Neural cell (in vitro differentiated cells): ENCODE measurements around the gene CDR2. TPM values are rescaled to one million over a fixed set of nuclear protein-coding genes. Genes with fewer than 3 reads are reported as not detected.
A peak's percentile ranks its signal among the peaks of the same experiment; 100 is the strongest.

Experiments used
- H2AFZ ChIP-seq: fragments of 200-600, 300-800 bp; sonication (generic), shearing (Covaris generic); 2 replicates; pipeline ENCODE4 v1.6.0; 2014; ENCODE audit warnings: low read depth, mild to moderate bottlenecking, antibody characterized with exemption, low read length, moderate library complexity
- H3F3A ChIP-seq: fragments of 200-600 bp; shearing (Covaris generic); 2 replicates; pipeline ENCODE4 v1.6.1; 2016; ENCODE audit warnings: mild to moderate bottlenecking, moderate library complexity, mixed read lengths, antibody characterized with exemption, low read length; ENCODE audit not compliant: insufficient read depth, poor library complexity, severe bottlenecking
- H3K27ac ChIP-seq: fragments of 200-600, 300-800 bp; sonication (generic), shearing (Covaris generic); 2 replicates; pipeline ENCODE4 v1.5.1; 2014; ENCODE audit warnings: mild to moderate bottlenecking, low read length, moderate library complexity
- H3K27me3 ChIP-seq: fragments of 300-800, 200-600 bp; sonication (generic), shearing (Covaris generic); 2 replicates; pipeline ENCODE4 v1.6.0; 2014; ENCODE audit warnings: mild to moderate bottlenecking, low read depth, low read length, moderate library complexity; ENCODE audit not compliant: insufficient read depth
- H3K36me3 ChIP-seq: fragments of 300-800, 200-600 bp; sonication (generic), shearing (Covaris generic); 2 replicates; pipeline ENCODE4 v1.5.1; 2014; ENCODE audit warnings: mild to moderate bottlenecking, antibody characterized with exemption, low read length, moderate library complexity; ENCODE audit not compliant: insufficient read depth
- H3K4me2 ChIP-seq: fragments of 300-800, 200-600 bp; sonication (generic), shearing (Covaris generic); 2 replicates; pipeline ENCODE4 v1.6.0; 2014; ENCODE audit warnings: mild to moderate bottlenecking, low read length
- H3K4me3 ChIP-seq: fragments of 300-800, 200-600 bp; sonication (generic), shearing (Covaris generic); 2 replicates; pipeline ENCODE4 v1.5.1; 2014; ENCODE audit warnings: mild to moderate bottlenecking, low read length, moderate library complexity
- H3K79me2 ChIP-seq: fragments of 200-600 bp; shearing (Covaris generic); replicated peaks from 2 replicates; pipeline ENCODE4 v1.6.0; 2014; ENCODE audit warnings: mild to moderate bottlenecking, low read length, moderate library complexity; ENCODE audit not compliant: insufficient read depth
- H3K9ac ChIP-seq: fragments of 300-800, 200-600 bp; sonication (generic), shearing (Covaris generic); 2 replicates; pipeline ENCODE4 v1.6.1; 2016; ENCODE audit warnings: mild to moderate bottlenecking, low read length, mixed read lengths
- H3K9me2 ChIP-seq: fragments of 200-600 bp; shearing (Covaris generic); 2 replicates; pipeline ENCODE4 v1.6.1; 2016; ENCODE audit warnings: mild to moderate bottlenecking, low read length, mixed read lengths; ENCODE audit not compliant: insufficient read depth
- H3K9me3 ChIP-seq: fragments of 200-600, 300-800 bp; sonication (generic), shearing (Covaris generic); 2 replicates; pipeline ENCODE4 v1.6.1; 2016; ENCODE audit warnings: mild to moderate bottlenecking, mixed run types, low read length, moderate library complexity, mixed read lengths
- H4K20me1 ChIP-seq: fragments of 200-600 bp; shearing (Covaris generic); 2 replicates; pipeline ENCODE4 v1.6.1; 2016; ENCODE audit warnings: mild to moderate bottlenecking, mixed run types; ENCODE audit not compliant: insufficient read depth
- CTCF ChIP-seq: fragments of 450-650 bp; IDR thresholded peaks from 2 replicates; pipeline ENCODE4 v1.5.1; 2014; ENCODE audit warnings: antibody characterized with exemption, mild to moderate bottlenecking, moderate library complexity; ENCODE audit not compliant: poor library complexity, severe bottlenecking
- EP300 ChIP-seq: fragments of 450-650 bp; conservative IDR thresholded peaks from 2 replicates; pipeline ENCODE4 v1.6.1; 2014; ENCODE audit warnings: antibody characterized with exemption, mild to moderate bottlenecking, moderate library complexity; ENCODE audit not compliant: poor library complexity, severe bottlenecking
- EZH2 ChIP-seq: fragments of 200-600, 300-800 bp; shearing (Covaris generic), sonication (generic); IDR thresholded peaks from 2 replicates; pipeline ENCODE4 v1.6.1; 2014; ENCODE audit warnings: antibody characterized with exemption, low read length, borderline replicate concordance, mild to moderate bottlenecking; ENCODE audit not compliant: insufficient read depth, poor library complexity, severe bottlenecking
- MXI1 ChIP-seq: fragments of 450-650 bp; conservative IDR thresholded peaks from 2 replicates; pipeline ENCODE4 v1.6.1; 2014; ENCODE audit warnings: antibody characterized with exemption, mild to moderate bottlenecking; ENCODE audit not compliant: poor library complexity, severe bottlenecking
- POLR2AphosphoS5 ChIP-seq: IDR thresholded peaks from 2 replicates; pipeline ENCODE4 v1.6.1; 2012
- RAD21 ChIP-seq: fragments of 450-650 bp; conservative IDR thresholded peaks from 2 replicates; pipeline ENCODE4 v1.6.1; 2014; ENCODE audit warnings: antibody characterized with exemption, mild to moderate bottlenecking, moderate library complexity
- REST ChIP-seq: IDR thresholded peaks from 2 replicates; pipeline ENCODE4 v1.6.1; 2012; ENCODE audit warnings: borderline replicate concordance
- SMC3 ChIP-seq: fragments of 450-650 bp; conservative IDR thresholded peaks from 2 replicates; pipeline ENCODE4 v1.6.1; 2014; ENCODE audit warnings: antibody characterized with exemption, mild to moderate bottlenecking, moderate library complexity; ENCODE audit not compliant: poor library complexity
- TAF1 ChIP-seq: IDR thresholded peaks from 2 replicates; pipeline ENCODE4 v1.6.1; 2012; ENCODE audit warnings: low read depth
- polyA plus RNA-seq: library from polyadenylated mRNA; depleted of rRNA; stranded (reverse); fragments of >200 nt; gene quantifications from 2 replicates; pipeline ENCODE4 v1.2.3, GENCODE V29; 2014

The CDR2 gene
- polyA plus RNA-seq, 1 donor from 2014 or later, result 17.8 TPM

- peak; percentile 88 for TF ChIP-seq REST
Measured at GRCh38 chr16:22297871-22298733, 76.3 kb downstream of the CDR2 start (continued).

GRCh38 chr16:22297114-22297870 lies 77.1 kb downstream of the CDR2 start, which contains the start of gene POLR3E:
Gene POLR3E, plus strand, starts transcription at chr16:22297409. Its CDS starts 5,560 bp downstream, at chr16:22302969.
- peaks cover 8% of the 10 kb centered on the region for H3K79me2 ChIP-seq

More at GRCh38 chr16:22297114-22297870, 77.1 kb downstream of the CDR2 start, which contains the start of gene POLR3E:
- Histone ChIP-seq H4K20me1 (no peaks in the 10 kb centered on the region), H2AFZ (peak within 1 kb of the TSS; percentile 60), H3K9me2 (no peaks in the 10 kb centered on the region), H3F3A (no peaks in the 10 kb centered on the region), H3K27ac (peak within 1 kb of the TSS; percentile 94), H3K27me3 (no peaks in the 10 kb centered on the region), H3K9me3 (no peaks in the 10 kb centered on the region), H3K9ac (peak within 1 kb of the TSS; percentile 90), H3K4me2 (peak within 1 kb of the TSS; percentile 54), H3K4me3 (peak within 1 kb of the TSS; percentile 98), H3K36me3 (no peaks in the 10 kb centered on the region)
- TF ChIP-seq REST (peak; percentile 53), CTCF (peak; percentile 100), EP300 (peak; percentile 73), MXI1 (peak; percentile 96), RAD21 (peak; percentile 97), TAF1 (peak; percentile 60), SMC3 (peak; percentile 87), EZH2 (no peak), POLR2AphosphoS5 (peak; percentile 80)
